ENCODE measurements around the gene ARMS2. TPM values are rescaled to one million over a fixed set of nuclear protein-coding genes. Genes with fewer than 3 reads are reported as not detected.

Gene ARMS2
- polyA plus RNA-seq, 3 donors, result not detected

GRCh38 chr10:122450353-122450990 lies 4.0 kb upstream of the ARMS2 start:
- H4K20me1 ChIP-seq (ENCODE audit: insufficient read depth, low read length), result no peaks in the 10 kb centered on the region
- no peak overlapping the region for H3K4me3 ChIP-seq (replicated peaks in 1 of 3; ENCODE audit: low read depth in 2 of 3, low read length in 3 of 3)
- no peak overlapping the region for H2AFZ ChIP-seq (ENCODE audit: insufficient read depth, low read depth, low read length, poor library complexity, severe bottlenecking)
- H3K9me3 ChIP-seq (replicated peaks in 1 of 2; ENCODE audit: control insufficient read depth in 1 of 2, insufficient read depth in 1 of 2, low read length in 2 of 2), result no peaks in the 10 kb centered on the region
- H3K4me2 ChIP-seq (replicated peaks; ENCODE audit: extremely low read depth, low read length, poor library complexity, severe bottlenecking), result no peak overlapping the region
- no peaks in the 10 kb centered on the region for H3K36me3 ChIP-seq (replicated peaks in 1 of 2; ENCODE audit: control insufficient read depth in 1 of 2, insufficient read depth in 2 of 2, low read length in 2 of 2)
- H3K36me3 Mint-ChIP-seq, result no peaks in the 10 kb centered on the region
- no peak overlapping the region for H3K27ac Mint-ChIP-seq
- H3K27ac ChIP-seq (ENCODE audit: low read depth in 1 of 2, low read length in 2 of 2), result no peak overlapping the region
- no peak overlapping the region for H3K9ac ChIP-seq (ENCODE audit: insufficient read depth, low read length, poor library complexity, severe bottlenecking)
- WGBS (ENCODE audit: insufficient coverage), result 72% methylated on average over 12 of the region's 14 CpGs
- H3K27me3 Mint-ChIP-seq (ENCODE audit: low read depth in 3 of 3), result peaks cover 18 to 48% (median 33%) of the 10 kb centered on the region in 3 donors
- H3K9me3 Mint-ChIP-seq, result peaks cover 0 to 3% (median 0%) of the 10 kb centered on the region in 7 donors
- peaks cover 1% of the 10 kb centered on the region for H3K4me1 Mint-ChIP-seq
- no peaks in the 10 kb centered on the region for H3K79me2 ChIP-seq (ENCODE audit: insufficient read depth, low read length)
- no peaks in the 10 kb centered on the region for H3K4me1 ChIP-seq (ENCODE audit: control insufficient read depth in 1 of 2, insufficient read depth in 2 of 2, low read length in 2 of 2)
- no peak overlapping the region for H3K4me3 Mint-ChIP-seq
- TF ChIP-seq, protein P1, sequence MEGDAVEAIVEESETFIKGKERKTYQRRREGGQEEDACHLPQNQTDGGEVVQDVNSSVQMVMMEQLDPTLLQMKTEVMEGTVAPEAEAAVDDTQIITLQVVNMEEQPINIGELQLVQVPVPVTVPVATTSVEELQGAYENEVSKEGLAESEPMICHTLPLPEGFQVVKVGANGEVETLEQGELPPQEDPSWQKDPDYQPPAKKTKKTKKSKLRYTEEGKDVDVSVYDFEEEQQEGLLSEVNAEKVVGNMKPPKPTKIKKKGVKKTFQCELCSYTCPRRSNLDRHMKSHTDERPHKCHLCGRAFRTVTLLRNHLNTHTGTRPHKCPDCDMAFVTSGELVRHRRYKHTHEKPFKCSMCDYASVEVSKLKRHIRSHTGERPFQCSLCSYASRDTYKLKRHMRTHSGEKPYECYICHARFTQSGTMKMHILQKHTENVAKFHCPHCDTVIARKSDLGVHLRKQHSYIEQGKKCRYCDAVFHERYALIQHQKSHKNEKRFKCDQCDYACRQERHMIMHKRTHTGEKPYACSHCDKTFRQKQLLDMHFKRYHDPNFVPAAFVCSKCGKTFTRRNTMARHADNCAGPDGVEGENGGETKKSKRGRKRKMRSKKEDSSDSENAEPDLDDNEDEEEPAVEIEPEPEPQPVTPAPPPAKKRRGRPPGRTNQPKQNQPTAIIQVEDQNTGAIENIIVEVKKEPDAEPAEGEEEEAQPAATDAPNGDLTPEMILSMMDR (IDR thresholded peaks at IDR 0.05), result no peak
- no peak for DNase-seq
- peaks cover 17 to 19% of the 10 kb centered on the region in 2 donors for H3K27me3 ChIP-seq (ENCODE audit: control insufficient read depth in 2 of 2, insufficient read depth in 2 of 2, low read length in 2 of 2)
- intact Hi-C loops (cut with micrococcal nuclease), result no loop called here

GRCh38 chr10:122454071-122454470 lies 382 bp upstream of the ARMS2 start:
- H3K79me2 ChIP-seq (ENCODE audit: insufficient read depth, low read length), result no peaks in the 10 kb centered on the region
- Mint-ChIP-seq H3K4me3 (no peak overlapping the region), H3K9me3 (peaks cover 0 to 8% (median under 1%) of the 10 kb centered on the region in 7 donors), H3K4me1 (no peaks in the 10 kb centered on the region), H3K27me3 (ENCODE audit: low read depth in 3 of 3) (peaks cover 49 to 76% (median 62%) of the 10 kb centered on the region in 3 donors), H3K27ac (no peak overlapping the region), H3K36me3 (no peaks in the 10 kb centered on the region)
- H3K4me2 ChIP-seq (replicated peaks; ENCODE audit: extremely low read depth, low read length, poor library complexity, severe bottlenecking), result no peak overlapping the region
- no peaks in the 10 kb centered on the region for H3K36me3 ChIP-seq (replicated peaks in 1 of 2; ENCODE audit: control insufficient read depth in 1 of 2, insufficient read depth in 2 of 2, low read length in 2 of 2)
- DNase-seq, result no peak
- intact Hi-C loops (cut with micrococcal nuclease), result no loop called here
- no peak overlapping the region for H3K4me3 ChIP-seq (replicated peaks in 1 of 3; ENCODE audit: low read depth in 2 of 3, low read length in 3 of 3)
- peaks cover 0 to 4% of the 10 kb centered on the region in 2 donors for H3K9me3 ChIP-seq (replicated peaks in 1 of 2; ENCODE audit: control insufficient read depth in 1 of 2, insufficient read depth in 1 of 2, low read length in 2 of 2)
- H3K4me1 ChIP-seq (ENCODE audit: control insufficient read depth in 1 of 2, insufficient read depth in 2 of 2, low read length in 2 of 2), result no peaks in the 10 kb centered on the region
- H4K20me1 ChIP-seq (ENCODE audit: insufficient read depth, low read length), result no peaks in the 10 kb centered on the region
- TF ChIP-seq, protein P1 (IDR thresholded peaks at IDR 0.05), result no peak
- H3K27ac ChIP-seq (ENCODE audit: low read depth in 1 of 2, low read length in 2 of 2), result no peak overlapping the region
- H3K9ac ChIP-seq (ENCODE audit: insufficient read depth, low read length, poor library complexity, severe bottlenecking), result no peak overlapping the region
- H3K27me3 ChIP-seq (ENCODE audit: control insufficient read depth in 2 of 2, insufficient read depth in 2 of 2, low read length in 2 of 2), result peaks cover 31 to 49% of the 10 kb centered on the region in 2 donors
- no CpG with 5 or more reads among the region's 3 CpGs for WGBS (ENCODE audit: insufficient coverage)
- H2AFZ ChIP-seq (ENCODE audit: insufficient read depth, low read depth, low read length, poor library complexity, severe bottlenecking), result no peak overlapping the region

Data from CD14-positive monocyte (primary cell).